Measurements from ENCODE around the gene HSH2D.
"Not testable (repeated sequence)": the region's sequence is repeated elsewhere in the genome, so short reads cannot be mapped to it uniquely, and the experiment has no call there.

Gene HSH2D, protein sequence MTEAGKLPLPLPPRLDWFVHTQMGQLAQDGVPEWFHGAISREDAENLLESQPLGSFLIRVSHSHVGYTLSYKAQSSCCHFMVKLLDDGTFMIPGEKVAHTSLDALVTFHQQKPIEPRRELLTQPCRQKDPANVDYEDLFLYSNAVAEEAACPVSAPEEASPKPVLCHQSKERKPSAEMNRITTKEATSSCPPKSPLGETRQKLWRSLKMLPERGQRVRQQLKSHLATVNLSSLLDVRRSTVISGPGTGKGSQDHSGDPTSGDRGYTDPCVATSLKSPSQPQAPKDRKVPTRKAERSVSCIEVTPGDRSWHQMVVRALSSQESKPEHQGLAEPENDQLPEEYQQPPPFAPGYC
- total RNA-seq = 25.5 to 40.0 (median 35.5) reads per million in 4 donors

DNA sequence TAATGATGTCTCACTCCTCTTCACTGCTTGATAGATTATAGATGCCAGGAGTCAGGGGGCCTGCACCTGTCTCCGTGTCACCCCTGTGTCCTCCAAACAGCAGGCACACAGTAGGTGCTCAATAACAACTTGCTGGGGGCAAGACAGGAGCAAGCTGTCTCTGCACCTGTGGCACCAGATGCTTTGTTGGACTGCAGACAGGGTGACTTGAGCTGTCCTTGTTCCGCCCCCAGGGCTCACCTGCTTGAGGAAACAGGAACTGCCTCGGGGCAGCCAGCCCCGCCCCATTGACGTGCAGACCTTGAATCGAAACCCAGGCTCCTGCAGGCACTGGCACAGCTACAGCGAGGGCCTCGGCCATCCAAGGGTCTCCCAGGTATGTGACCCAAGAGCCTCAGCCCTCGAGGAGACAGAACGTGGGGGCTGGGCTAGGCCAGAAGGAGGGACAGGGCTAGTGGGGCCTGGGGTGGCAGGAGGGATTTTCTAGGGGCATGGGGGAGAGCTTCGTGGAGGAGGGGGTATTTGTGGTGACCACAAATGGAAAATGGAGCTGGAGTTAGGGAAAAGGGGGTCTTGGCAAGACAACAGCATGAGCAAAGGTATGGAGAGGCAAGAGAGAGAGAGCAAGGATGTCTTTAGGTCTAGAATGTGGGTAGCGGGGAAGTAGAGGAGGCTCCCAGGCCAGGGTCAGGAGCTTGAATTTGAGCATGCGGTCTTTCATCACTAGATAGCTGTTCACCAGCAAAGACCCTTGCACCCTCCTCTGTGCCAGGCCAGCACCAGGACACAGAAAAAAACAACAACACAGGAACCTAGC lies at the start of gene HSH2D:
HSH2D (plus strand) TSS at position 287 of the 817 bp plus-strand sequence. CDS start 5,066 bp downstream, outside the sequence.
- peak; percentile 47 to 89 (median 69) for DNase-seq

DNA sequence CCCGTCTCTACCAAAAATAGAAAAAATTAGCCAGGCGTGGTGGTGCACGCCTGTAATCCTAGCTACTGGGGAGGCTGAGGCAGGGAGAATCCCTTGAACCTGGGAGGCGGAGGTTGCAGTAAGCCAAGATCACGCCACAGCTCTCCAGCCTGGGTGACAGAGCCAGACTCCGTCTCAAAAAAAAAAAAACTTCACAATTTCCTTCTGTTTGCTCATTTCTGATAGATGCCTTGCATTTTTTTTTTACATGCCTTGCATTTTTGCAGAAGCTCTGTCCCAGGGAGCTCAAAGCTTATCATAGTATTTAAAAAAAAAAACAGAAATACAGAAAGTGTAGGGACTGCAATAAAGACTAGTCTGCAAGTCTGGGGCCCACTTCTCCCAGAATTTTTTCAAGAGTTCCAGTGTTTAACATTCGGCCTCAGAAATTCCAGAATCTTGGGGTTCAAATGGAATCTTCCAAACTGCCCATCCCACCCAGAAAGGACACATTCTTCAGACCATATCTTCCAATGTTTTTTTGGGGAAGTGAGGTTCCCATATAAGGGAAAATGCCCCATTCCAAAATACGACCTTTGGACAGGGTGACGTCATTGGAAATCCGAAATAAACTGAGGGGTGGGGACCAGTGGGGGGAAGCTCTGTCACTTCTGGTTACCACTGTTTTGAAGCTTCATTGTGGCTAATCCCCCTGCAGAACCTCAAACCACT lies 49.0 kb upstream of the HSH2D start:
- DNase-seq = no peak

DNA sequence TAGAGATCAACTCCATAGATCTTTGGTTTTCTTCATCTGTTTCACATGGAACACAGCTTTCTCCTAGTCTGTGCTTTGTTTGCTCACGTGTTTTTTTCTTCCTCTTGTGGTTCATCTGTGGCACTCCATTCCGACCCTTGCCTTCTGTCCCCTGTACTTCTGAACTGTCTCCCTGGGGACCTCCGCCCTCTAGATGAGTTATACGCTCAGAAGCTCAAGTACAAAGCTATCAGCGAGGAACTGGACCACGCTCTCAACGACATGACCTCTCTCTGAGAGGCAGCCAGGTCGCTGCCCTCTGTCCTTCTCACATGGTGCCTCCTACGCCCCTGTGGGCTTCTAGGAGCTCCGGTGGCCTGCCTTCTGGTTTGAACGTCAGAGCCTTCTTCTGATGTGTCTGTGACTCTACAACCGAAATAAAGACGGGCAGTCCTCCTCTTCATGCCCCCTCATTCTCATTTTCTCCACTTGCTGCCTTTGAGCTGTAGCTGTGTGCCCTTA lies 48.4 kb upstream of the HSH2D start:
- DNase-seq = no peak

DNA sequence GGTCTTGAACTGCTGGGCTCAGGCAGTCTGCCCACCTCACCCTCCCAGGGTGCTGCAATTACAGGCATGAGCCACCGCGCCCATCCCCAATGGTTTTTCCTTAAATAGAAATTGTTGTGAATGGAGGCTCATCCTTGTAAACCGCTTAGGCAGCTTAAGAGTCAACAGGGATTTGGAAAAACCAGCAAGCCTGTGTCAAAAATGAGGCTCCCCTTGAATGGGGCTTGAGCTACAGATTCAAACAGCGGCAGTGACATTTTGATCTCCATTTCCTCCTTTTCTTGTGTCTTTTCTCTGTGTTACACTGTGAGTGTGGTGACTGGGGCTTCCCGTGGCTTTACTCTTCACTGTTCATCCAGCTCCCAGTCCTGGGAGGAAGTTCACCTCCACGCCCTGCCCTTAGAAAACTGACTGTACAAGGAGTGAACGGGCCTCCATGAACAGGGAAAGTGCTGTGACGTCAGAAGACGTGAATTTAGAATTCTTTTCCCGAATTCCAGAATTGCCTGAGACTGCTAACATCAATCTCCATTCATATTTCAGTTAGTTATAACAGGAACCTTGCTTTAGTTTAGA lies 47.1 kb upstream of the HSH2D start:
- no peak for DNase-seq

GRCh38 chr19:16098416-16098768 lies 45.1 kb upstream of the HSH2D start:
- DNase-seq = no peak

- DNase-seq = no peak
Measured at GRCh38 chr19:16098821-16099220, 44.7 kb upstream of the HSH2D start.

- not testable (repeated sequence) for DNase-seq
Measured at GRCh38 chr19:16099314-16099965, 44.0 kb upstream of the HSH2D start.

- DNase-seq = no peak
Measured at GRCh38 chr19:16100524-16100923, 43.0 kb upstream of the HSH2D start.

DNA sequence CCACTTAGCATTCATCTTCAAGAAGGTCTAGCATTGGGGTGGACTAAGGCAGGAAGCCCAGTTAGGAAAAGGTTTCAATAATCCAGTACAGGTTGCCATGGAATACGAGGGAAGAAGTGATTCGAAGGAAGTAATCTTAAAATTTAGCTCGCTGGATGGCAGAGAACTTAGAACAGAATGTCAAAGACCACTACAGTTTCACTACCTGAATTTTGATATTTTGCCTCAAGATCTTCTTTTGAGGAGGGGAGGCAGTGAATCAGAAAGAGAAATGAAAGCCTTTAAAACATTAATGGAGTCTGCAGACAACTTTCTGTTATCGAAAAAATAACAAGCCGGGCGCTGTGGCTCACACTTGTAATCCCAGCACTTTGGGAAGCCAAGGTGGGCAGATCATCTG lies 38.8 kb upstream of the HSH2D start:
- DNase-seq = no peak

- DNase-seq = no peak
Measured at GRCh38 chr19:16106121-16106520, 37.4 kb upstream of the HSH2D start.

DNA sequence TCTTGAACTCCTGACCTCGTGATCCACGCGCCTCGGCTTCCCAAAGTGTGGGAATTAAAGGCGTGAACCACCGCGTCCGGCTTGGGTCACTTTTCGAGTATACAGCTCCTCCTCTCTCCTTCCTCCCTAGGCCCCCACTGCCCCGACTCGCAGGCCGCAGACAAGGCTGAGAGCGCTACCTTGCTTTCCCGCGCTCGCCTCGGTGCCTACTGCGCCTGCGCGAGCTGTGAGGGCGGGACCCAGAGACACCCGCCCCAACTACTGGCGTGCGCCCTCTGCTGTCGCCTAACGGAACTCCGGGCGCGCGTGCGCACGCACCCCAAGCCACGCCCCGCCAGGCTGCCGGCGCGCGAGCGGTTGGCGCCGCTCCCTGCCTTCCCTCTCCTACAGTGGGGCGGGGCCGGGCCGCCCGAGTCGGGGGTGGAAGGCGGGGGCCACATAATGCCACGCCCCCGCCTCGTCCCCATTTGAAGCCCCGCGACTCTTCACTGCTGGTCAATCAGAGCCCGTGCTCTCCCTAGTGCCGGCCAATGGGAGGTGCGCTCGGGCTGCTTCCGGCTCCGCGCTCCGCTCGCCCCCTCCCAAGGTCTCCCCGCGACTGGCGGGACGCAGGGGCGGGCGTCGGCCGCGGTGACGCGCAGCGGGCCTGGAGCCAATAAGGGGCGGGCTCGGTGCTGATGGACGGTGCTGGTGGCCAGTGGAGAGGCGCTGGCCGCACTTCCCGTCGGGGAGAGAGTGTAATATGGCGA lies 32.2 kb upstream of the HSH2D start, which contains the start of gene RAB8A:
RAB8A (plus strand) TSS at position 730 of the 749 bp plus-strand sequence; CDS start at position 743, 13 bp downstream.
- peak; percentile 96 to 100 (median 98) for DNase-seq

- DNase-seq = no peak
Measured at GRCh38 chr19:16111909-16112752, 31.4 kb upstream of the HSH2D start.

GRCh38 chr19:16112778-16113177 lies 30.7 kb upstream of the HSH2D start:
- DNase-seq = no peak

GRCh38 chr19:16113727-16114126 lies 29.8 kb upstream of the HSH2D start:
- peak in 1 of 5 donors; percentile 29 for DNase-seq

- DNase-seq = no peak
Measured at GRCh38 chr19:16115301-16116039, 28.0 kb upstream of the HSH2D start.

GRCh38 chr19:16116067-16116466 lies 27.4 kb upstream of the HSH2D start:
- no peak for DNase-seq

- no peak for DNase-seq
Measured at GRCh38 chr19:16117594-16118033, 25.9 kb upstream of the HSH2D start.

- peak in 1 of 5 donors; percentile 78 for DNase-seq
Measured at GRCh38 chr19:16118489-16119033, 24.9 kb upstream of the HSH2D start.
